Smooth muscle cell (in vitro differentiated cells): ENCODE results near the gene TBC1D8. TPM values are rescaled to one million over a fixed set of nuclear protein-coding genes. Genes with fewer than 3 reads are reported as not detected.
A peak's percentile ranks its signal among the peaks of the same experiment; 100 is the strongest.

Experiments
- DNase-seq: peaks from one replicate; lab custom pipeline; 2025; ENCODE audit not compliant: unreplicated experiment; lab: John Stamatoyannopoulos, UW
- H2AFZ ChIP-seq: fragments of 200-600 bp; sonication (generic); 2 replicates; pipeline ENCODE4 v1.6.0; 2016; ENCODE audit warnings: antibody characterized with exemption, low read depth, mild to moderate bottlenecking
- H3F3A ChIP-seq: fragments of 200-600 bp; sonication (generic); 2 replicates; pipeline ENCODE4 v1.6.0; 2017; ENCODE audit warnings: antibody characterized with exemption, low read depth
- H3K27ac ChIP-seq: fragments of 200-600 bp; sonication (generic); 2 replicates; pipeline ENCODE4 v1.5.1; 2016; ENCODE audit warnings: low read depth, mild to moderate bottlenecking
- H3K27me3 ChIP-seq: fragments of 200-600 bp; sonication (generic); 2 replicates; pipeline ENCODE4 v1.6.1; 2016; ENCODE audit warnings: low read depth, mild to moderate bottlenecking
- H3K36me3 ChIP-seq: fragments of 200-600 bp; sonication (generic); 2 replicates; pipeline ENCODE4 v1.5.1; 2016; ENCODE audit warnings: low read depth
- H3K4me1 ChIP-seq: fragments of 200-600 bp; sonication (generic); 2 replicates; pipeline ENCODE4 v1.5.1; 2016; ENCODE audit warnings: low read depth
- H3K4me2 ChIP-seq: fragments of 200-600 bp; sonication (generic); 2 replicates; pipeline ENCODE4 v1.6.0; 2016; ENCODE audit warnings: mild to moderate bottlenecking
- H3K4me3 ChIP-seq: fragments of 200-600 bp; sonication (generic); 2 replicates; pipeline ENCODE4 v1.5.1; 2016; ENCODE audit warnings: mild to moderate bottlenecking
- H3K79me2 ChIP-seq: fragments of 200-600 bp; sonication (generic); 2 replicates; pipeline ENCODE4 v1.6.0; 2016; ENCODE audit warnings: low read depth, mild to moderate bottlenecking
- H3K9ac ChIP-seq: fragments of 200-600 bp; sonication (generic); 2 replicates; pipeline ENCODE4 v1.6.0; 2016; ENCODE audit warnings: low read depth
- H3K9me3 ChIP-seq: fragments of 200-600 bp; sonication (generic); replicated peaks from 2 replicates; pipeline ENCODE4 v1.5.1; 2016; ENCODE audit warnings: low read depth
- H4K20me1 ChIP-seq: fragments of 200-600 bp; sonication (generic); 2 replicates; pipeline ENCODE4 v1.6.0; 2016; ENCODE audit warnings: low read depth
- WGBS: methylation state at CpG from one replicate; pipeline ENCODE4 v1.1.7; 2016; ENCODE audit warnings: low lambda C conversion rate; 5-methylcytosine and 5-hydroxymethylcytosine counted together
- polyA plus RNA-seq: library from polyadenylated mRNA; unstranded; fragments of >200 nt; fragmentation: Nextera tagmentation; extraction: Ambion mirVana; gene quantifications from 2 replicates; pipeline ENCODE4 v1.2.1, GENCODE V29; 2016
- total RNA-seq: library from RNA; depleted of rRNA; stranded (reverse); fragments of >200 nt; gene quantifications from 2 replicates; pipeline ENCODE4 v1.2.3, GENCODE V29; 2014
- TF ChIP-seq, protein P1 (sequence below): fragments of 200-600 bp; sonication (generic); IDR thresholded peaks from 2 replicates; pipeline ENCODE4 v1.5.1; 2017; ENCODE audit warnings: borderline replicate concordance, mild to moderate bottlenecking, antibody characterized with exemption; ENCODE audit not compliant: insufficient read depth, poor library complexity, severe bottlenecking

TBC1D8 gene
- total and polyA plus RNA-seq, 2 experiments from 2014 or later, result 0.89 to 15.1 TPM

DNA sequence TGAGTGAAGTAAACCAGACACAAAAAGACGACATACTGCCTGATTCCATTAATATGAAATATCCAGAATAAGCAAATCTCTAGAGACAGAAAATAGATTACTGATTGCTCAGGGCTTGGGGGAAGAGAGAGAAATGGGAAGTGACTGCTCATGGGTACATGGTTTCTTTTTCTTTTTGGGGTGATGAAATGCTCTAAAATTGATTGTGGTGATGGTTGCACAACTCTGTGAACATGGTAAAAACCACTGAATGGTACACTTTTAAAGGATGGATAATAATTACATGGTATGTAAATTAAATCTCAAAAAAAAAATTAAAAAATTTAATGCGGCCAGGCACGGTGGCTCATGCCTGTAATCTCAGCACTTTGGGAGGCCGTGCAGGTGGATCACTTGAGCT lies 109.8 kb downstream of the TBC1D8 start:
- no peaks in the 10 kb centered on the region for H3K4me1 ChIP-seq
- no peaks in the 10 kb centered on the region for H3K36me3 ChIP-seq
- no peaks in the 10 kb centered on the region for H3K9me3 ChIP-seq
- TF ChIP-seq, protein P1, sequence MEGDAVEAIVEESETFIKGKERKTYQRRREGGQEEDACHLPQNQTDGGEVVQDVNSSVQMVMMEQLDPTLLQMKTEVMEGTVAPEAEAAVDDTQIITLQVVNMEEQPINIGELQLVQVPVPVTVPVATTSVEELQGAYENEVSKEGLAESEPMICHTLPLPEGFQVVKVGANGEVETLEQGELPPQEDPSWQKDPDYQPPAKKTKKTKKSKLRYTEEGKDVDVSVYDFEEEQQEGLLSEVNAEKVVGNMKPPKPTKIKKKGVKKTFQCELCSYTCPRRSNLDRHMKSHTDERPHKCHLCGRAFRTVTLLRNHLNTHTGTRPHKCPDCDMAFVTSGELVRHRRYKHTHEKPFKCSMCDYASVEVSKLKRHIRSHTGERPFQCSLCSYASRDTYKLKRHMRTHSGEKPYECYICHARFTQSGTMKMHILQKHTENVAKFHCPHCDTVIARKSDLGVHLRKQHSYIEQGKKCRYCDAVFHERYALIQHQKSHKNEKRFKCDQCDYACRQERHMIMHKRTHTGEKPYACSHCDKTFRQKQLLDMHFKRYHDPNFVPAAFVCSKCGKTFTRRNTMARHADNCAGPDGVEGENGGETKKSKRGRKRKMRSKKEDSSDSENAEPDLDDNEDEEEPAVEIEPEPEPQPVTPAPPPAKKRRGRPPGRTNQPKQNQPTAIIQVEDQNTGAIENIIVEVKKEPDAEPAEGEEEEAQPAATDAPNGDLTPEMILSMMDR, result no peak
- H3F3A ChIP-seq, result no peaks in the 10 kb centered on the region
- H4K20me1 ChIP-seq, result no peaks in the 10 kb centered on the region
- H3K9ac ChIP-seq, result no peak overlapping the region
- no peak overlapping the region for H3K27ac ChIP-seq
- no peaks in the 10 kb centered on the region for H3K27me3 ChIP-seq
- 96% methylated on average over 4 of the region's 4 CpGs for WGBS
- H3K4me2 ChIP-seq, result no peak overlapping the region
- no peaks in the 10 kb centered on the region for H3K79me2 ChIP-seq
- no peak overlapping the region for H2AFZ ChIP-seq
- H3K4me3 ChIP-seq, result no peak overlapping the region
- no peak for DNase-seq

DNA sequence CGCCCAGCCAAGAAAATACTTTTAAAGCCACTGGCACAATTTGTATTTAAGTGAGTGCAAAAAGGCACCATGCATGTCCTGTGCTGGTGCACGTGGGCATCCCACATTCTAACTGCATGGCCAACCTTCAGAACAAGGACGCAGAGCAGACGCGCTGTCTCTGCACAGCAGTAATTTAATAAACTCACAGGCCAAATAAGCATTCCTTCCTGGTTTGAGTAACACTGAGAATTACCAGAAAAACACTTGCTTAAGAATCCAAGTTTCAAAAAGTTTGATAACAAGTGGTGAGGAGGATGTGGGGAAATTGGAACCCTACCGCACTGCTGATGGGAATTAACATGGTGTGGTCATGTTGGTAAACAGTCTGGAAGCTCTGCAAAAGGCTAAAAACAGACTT lies 110.4 kb downstream of the TBC1D8 start:
- no peaks in the 10 kb centered on the region for H3K79me2 ChIP-seq
- no peak overlapping the region for H2AFZ ChIP-seq
- DNase-seq, result no peak
- H3K9me3 ChIP-seq, result no peaks in the 10 kb centered on the region
- H3K4me1 ChIP-seq, result no peaks in the 10 kb centered on the region
- H3K4me2 ChIP-seq, result no peak overlapping the region
- H3K27me3 ChIP-seq, result no peaks in the 10 kb centered on the region
- no peak overlapping the region for H3K4me3 ChIP-seq
- H3K9ac ChIP-seq, result no peak overlapping the region
- WGBS, result 87% methylated on average over 6 of the region's 6 CpGs
- TF ChIP-seq, protein P1, result no peak
- no peaks in the 10 kb centered on the region for H3F3A ChIP-seq
- H3K36me3 ChIP-seq, result no peaks in the 10 kb centered on the region
- H3K27ac ChIP-seq, result no peak overlapping the region
- no peaks in the 10 kb centered on the region for H4K20me1 ChIP-seq

DNA sequence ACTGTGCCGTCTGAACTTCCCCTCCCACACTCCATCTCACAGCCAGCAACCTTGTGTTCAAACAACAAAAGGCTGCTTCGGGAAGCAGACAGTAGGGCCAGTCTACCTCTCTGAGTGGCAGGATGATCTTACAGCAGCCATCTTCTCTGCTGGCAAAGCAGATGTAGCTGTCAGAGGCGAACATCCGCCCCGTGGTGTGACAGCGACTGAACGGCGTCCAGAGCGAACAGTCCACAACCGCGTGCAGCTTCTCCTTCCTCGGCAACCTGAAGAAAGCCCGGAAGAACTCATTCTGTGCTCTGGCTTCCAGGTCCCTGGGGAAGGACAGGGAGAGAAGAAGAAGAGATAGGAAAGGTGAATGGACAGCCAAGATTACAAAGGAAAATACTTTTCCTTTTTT lies 111.1 kb downstream of the TBC1D8 start:
- Histone ChIP-seq H3K4me3 (no peak overlapping the region), H3F3A (no peaks in the 10 kb centered on the region), H2AFZ (no peak overlapping the region), H3K9me3 (no peaks in the 10 kb centered on the region), H3K36me3 (no peaks in the 10 kb centered on the region), H3K79me2 (no peaks in the 10 kb centered on the region), H3K27me3 (no peaks in the 10 kb centered on the region), H3K4me1 (no peaks in the 10 kb centered on the region), H3K27ac (no peak overlapping the region), H4K20me1 (no peaks in the 10 kb centered on the region), H3K9ac (no peak overlapping the region), H3K4me2 (no peak overlapping the region)
- TF ChIP-seq, protein P1, result no peak
- no peak for DNase-seq
- WGBS, result 96% methylated on average over 13 of the region's 13 CpGs

DNA sequence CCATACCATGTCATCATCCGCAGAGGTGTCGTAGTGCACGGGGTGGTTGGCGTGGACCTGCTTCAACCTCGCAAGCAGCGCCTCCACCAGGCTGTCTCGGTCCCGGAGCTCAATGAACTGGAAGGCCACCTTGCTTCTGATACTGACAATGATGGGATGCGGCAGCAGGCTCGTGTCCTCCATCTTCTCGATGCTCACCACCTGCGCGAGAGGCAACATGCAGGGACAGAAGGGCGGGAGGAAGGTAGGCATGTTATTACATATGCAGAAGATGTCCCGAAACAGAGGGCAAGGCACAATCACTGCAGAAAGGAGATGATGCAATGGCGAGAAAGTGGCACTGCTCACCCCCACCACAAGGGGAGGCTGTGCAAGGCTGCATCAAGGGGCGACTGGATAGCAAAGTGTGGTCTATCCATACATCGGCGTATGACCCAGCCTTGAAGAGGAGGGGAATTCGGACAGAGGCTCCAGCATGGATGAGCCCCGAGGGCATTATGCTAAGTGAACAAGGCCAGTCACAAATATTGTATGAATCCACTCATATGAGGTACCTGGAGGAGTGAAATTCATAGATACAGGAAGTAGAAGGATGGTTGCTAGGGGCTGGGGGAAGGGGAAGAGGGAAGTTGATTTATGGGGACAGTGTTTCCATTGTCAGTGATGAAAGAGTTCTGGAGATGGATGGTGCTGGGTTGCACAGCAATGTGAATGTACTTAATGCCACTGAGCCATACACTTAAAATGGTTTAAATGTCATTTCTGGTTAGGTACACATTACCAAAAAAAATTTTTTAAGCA lies 112.5 kb downstream of the TBC1D8 start:
- TF ChIP-seq, protein P1, result peak; percentile 30
- Histone ChIP-seq H2AFZ (no peak overlapping the region), H3K36me3 (no peaks in the 10 kb centered on the region), H3K9ac (no peak overlapping the region), H3K79me2 (no peaks in the 10 kb centered on the region), H3F3A (no peaks in the 10 kb centered on the region), H3K27ac (no peak overlapping the region), H3K4me2 (no peak overlapping the region), H4K20me1 (no peaks in the 10 kb centered on the region), H3K4me1 (no peaks in the 10 kb centered on the region), H3K9me3 (no peaks in the 10 kb centered on the region), H3K4me3 (no peak overlapping the region), H3K27me3 (no peaks in the 10 kb centered on the region)
- 95% methylated on average over 21 of the region's 21 CpGs for WGBS
- DNase-seq, result no peak
